Suprapubic skin (tissue), 4 donors: ENCODE measurements around the gene NUP50. TPM values are rescaled to one million over a fixed set of nuclear protein-coding genes. Genes with fewer than 3 reads are reported as not detected.

Experiments used
- DNase-seq, 2 donors: peaks; one replicate each; pipeline ENCODE4 v3.0.0-alpha.2; 2019; ENCODE audit warnings: low spot score in 2 of 2
- H3K27ac ChIP-seq: fragments of 200-600 bp; sonication (generic); one replicate; pipeline ENCODE4 v1.5.1; 2019
- H3K27me3 ChIP-seq: fragments of 200-600 bp; sonication (generic); one replicate; pipeline ENCODE4 v1.5.1; 2019
- H3K36me3 ChIP-seq: fragments of 200-600 bp; sonication (generic); one replicate; pipeline ENCODE4 v1.5.1; 2019
- H3K4me1 ChIP-seq: fragments of 200-600 bp; sonication (generic); one replicate; pipeline ENCODE4 v1.5.1; 2019
- H3K4me3 ChIP-seq: fragments of 200-600 bp; sonication (generic); one replicate; pipeline ENCODE4 v1.5.1; 2019; ENCODE audit warnings: mild to moderate bottlenecking
- H3K9me3 ChIP-seq: fragments of 200-600 bp; sonication (generic); one replicate; pipeline ENCODE4 v1.5.1; 2019
- EP300 ChIP-seq: sonication (generic); formaldehyde crosslinking; IDR thresholded peaks from one replicate; pipeline ENCODE4 v1.6.1; 2017; ENCODE audit warnings: antibody characterized with exemption
- POLR2A ChIP-seq, 2 donors: fragments of 450-650 bp; IDR thresholded peaks; one replicate each; pipeline ENCODE4 v1.6.1; 2017; ENCODE audit warnings: antibody characterized with exemption in 2 of 2, mild to moderate bottlenecking in 2 of 2, moderate library complexity in 2 of 2
- POLR2AphosphoS5 ChIP-seq, 3 donors: sonication (generic); formaldehyde crosslinking; IDR thresholded peaks; one replicate each; pipeline ENCODE4 v1.6.1; 2017; ENCODE audit warnings: antibody characterized with exemption in 3 of 3
- WGBS: methylation state at CpG from one replicate; pipeline ENCODE4 v1.1.5; 2018; 5-methylcytosine and 5-hydroxymethylcytosine counted together
- total RNA-seq, 4 donors: library from RNA; depleted of rRNA; stranded (reverse); fragments of >200 nt; gene quantifications; one replicate each; pipeline ENCODE4 v1.1.0, GENCODE V29; 2016
- TF ChIP-seq, protein P1 (sequence below), 2 donors: fragments of 200-600 bp in 1 of 2; fragments of 450-650 bp in 1 of 2; sonication (generic) in 1 of 2; IDR thresholded peaks; one replicate each; pipeline ENCODE4 v1.5.1; 2016 to 2019; ENCODE audit warnings: antibody characterized with exemption in 2 of 2, mild to moderate bottlenecking in 1 of 2, moderate library complexity in 1 of 2

NUP50 gene
- total RNA-seq, 4 donors from 2014 or later: 44.2 to 74.0 (median 64.0) TPM

DNA sequence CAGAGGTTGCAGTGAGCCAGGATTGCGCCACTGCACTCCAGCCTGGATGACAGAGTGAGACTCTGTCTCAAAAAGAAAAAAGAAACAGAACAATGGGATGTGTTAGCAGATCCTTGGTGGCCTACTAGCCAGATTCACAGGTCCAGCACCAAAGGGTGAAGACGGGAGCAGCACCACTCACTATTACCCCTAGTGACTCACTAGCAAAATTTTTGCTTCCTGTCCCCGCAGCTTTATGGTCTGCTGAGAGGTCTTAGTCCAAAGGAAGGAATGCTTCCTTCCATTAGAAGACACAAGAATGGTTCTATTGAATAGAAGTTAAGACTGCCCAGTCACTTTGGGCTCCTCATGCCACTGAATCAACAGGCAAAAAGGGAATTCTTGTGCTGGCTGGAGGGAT lies 35.9 kb upstream of the NUP50 start:
- DNase-seq: no peak
- H3K9me3 ChIP-seq: no peaks in the 10 kb centered on the region
- H3K27ac ChIP-seq: no peak overlapping the region
- no peaks in the 10 kb centered on the region for H3K36me3 ChIP-seq
- H3K4me1 ChIP-seq: peaks cover 7% of the 10 kb centered on the region
- peaks cover 4% of the 10 kb centered on the region for H3K27me3 ChIP-seq
- TF ChIP-seq POLR2AphosphoS5 (IDR thresholded peaks at IDR 0.05) (no peak), POLR2A (IDR thresholded peaks at IDR 0.05) (no peak), EP300 (no peak)
- TF ChIP-seq, protein P1, sequence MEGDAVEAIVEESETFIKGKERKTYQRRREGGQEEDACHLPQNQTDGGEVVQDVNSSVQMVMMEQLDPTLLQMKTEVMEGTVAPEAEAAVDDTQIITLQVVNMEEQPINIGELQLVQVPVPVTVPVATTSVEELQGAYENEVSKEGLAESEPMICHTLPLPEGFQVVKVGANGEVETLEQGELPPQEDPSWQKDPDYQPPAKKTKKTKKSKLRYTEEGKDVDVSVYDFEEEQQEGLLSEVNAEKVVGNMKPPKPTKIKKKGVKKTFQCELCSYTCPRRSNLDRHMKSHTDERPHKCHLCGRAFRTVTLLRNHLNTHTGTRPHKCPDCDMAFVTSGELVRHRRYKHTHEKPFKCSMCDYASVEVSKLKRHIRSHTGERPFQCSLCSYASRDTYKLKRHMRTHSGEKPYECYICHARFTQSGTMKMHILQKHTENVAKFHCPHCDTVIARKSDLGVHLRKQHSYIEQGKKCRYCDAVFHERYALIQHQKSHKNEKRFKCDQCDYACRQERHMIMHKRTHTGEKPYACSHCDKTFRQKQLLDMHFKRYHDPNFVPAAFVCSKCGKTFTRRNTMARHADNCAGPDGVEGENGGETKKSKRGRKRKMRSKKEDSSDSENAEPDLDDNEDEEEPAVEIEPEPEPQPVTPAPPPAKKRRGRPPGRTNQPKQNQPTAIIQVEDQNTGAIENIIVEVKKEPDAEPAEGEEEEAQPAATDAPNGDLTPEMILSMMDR (IDR thresholded peaks at IDR 0.05): no peak
- H3K4me3 ChIP-seq: no peak overlapping the region
- 65% methylated on average over 3 of the region's 3 CpGs for WGBS

DNA sequence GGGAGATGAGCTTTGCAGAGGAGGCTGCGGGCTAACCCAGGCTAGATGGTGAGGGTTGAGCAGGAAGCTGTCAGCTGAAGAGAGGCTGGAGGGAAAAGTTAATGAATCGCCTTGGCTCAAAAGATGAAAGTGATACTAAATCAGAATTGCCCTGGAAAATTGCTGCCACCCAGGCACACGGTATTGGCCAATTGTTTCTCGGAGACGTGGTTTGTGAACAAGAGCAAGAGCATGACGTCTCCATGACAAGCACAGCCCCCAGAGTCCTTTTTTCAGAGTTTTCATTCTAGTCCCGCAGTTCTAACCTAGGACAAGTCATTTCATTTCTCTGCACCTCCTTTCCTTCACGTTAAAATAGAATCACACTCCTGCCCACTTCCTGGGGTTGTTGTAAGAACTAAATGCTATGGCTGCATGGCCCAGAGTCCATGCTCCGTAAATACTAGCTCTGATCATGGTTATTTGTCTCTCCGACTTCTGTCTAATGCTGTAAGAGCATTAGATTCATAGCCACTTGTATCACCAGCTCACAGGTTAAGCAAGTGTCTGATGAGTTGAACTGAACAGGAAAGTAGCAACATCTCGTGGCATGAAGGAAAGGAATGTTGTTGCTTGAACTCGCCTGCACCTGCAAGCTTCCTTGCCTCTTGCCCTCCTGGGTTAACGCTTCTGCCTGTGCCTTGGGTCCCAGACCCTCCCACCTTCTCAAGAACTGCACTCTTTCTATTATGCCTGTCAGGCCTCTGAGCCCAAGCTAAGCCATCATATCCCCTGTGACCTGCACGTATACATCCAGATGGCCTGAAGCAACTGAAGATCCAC lies 33.8 kb upstream of the NUP50 start:
- DNase-seq: no peak
- Histone ChIP-seq H3K4me3 (no peak overlapping the region), H3K27ac (no peak overlapping the region), H3K9me3 (no peaks in the 10 kb centered on the region), H3K4me1 (peaks cover 4% of the 10 kb centered on the region), H3K27me3 (peaks cover 4% of the 10 kb centered on the region), H3K36me3 (peaks cover 18% of the 10 kb centered on the region)
- WGBS: 57% methylated on average over 14 of the region's 14 CpGs
- TF ChIP-seq, protein P1 (IDR thresholded peaks at IDR 0.05): no peak
- TF ChIP-seq POLR2AphosphoS5 (IDR thresholded peaks at IDR 0.05) (no peak), EP300 (no peak), POLR2A (IDR thresholded peaks at IDR 0.05) (no peak)

DNA sequence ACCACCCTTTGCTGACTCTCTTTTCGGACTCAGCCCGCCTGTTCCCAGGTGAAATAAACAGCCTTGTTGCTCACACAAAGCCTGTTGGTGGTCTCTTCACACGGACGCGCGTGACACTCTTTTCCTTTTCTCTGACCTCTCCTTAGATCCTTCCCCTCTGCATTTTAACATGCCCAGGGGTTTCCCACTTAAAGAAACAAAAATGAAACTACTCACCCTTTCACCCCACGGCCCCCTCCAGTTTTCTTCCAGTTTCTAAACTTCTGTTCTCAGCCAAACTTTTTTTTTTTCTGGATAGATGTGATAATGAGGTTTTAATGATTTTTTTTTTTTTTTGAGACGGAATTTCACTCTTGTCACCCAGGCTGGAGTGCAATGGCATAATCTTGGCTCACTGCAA lies 32.8 kb upstream of the NUP50 start:
- 93% methylated on average over 8 of the region's 8 CpGs for WGBS
- Histone ChIP-seq H3K4me3 (no peak overlapping the region), H3K27me3 (no peaks in the 10 kb centered on the region), H3K36me3 (peaks cover 26% of the 10 kb centered on the region), H3K27ac (no peak overlapping the region), H3K4me1 (peaks cover 4% of the 10 kb centered on the region), H3K9me3 (no peaks in the 10 kb centered on the region)
- TF ChIP-seq POLR2AphosphoS5 (IDR thresholded peaks at IDR 0.05) (no peak), EP300 (no peak), POLR2A (IDR thresholded peaks at IDR 0.05) (no peak)
- TF ChIP-seq, protein P1 (IDR thresholded peaks at IDR 0.05): no peak
- DNase-seq: no peak

DNA sequence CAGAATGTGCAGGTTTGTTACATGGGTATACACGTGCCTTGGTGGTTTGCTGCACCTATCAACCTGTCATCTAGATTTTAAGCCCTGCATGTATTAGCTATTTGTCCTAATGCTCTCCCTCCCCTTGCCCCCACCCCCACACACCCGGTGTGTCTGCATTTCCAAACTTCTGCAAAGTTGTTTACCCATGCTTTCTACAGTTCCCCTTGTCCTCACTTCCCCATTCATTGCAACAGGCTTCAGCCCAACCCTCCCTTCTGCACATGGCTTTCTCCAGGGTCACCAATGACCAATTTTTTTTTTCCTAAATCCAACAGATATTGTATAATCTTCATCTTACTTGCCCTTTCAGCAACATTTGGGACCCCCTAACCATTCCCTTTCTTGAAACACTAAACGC lies 32.0 kb upstream of the NUP50 start:
- no peak overlapping the region for H3K4me3 ChIP-seq
- no peak overlapping the region for H3K27ac ChIP-seq
- DNase-seq: no peak
- no peak for TF ChIP-seq EP300
- TF ChIP-seq POLR2A (IDR thresholded peaks at IDR 0.05): no peak
- no peak for TF ChIP-seq POLR2AphosphoS5 (IDR thresholded peaks at IDR 0.05)
- TF ChIP-seq, protein P1 (IDR thresholded peaks at IDR 0.05): no peak
- H3K27me3 ChIP-seq: no peaks in the 10 kb centered on the region
- peaks cover 4% of the 10 kb centered on the region for H3K4me1 ChIP-seq
- H3K36me3 ChIP-seq: peaks cover 26% of the 10 kb centered on the region
- 78% methylated on average over 3 of the region's 3 CpGs for WGBS
- no peaks in the 10 kb centered on the region for H3K9me3 ChIP-seq

DNA sequence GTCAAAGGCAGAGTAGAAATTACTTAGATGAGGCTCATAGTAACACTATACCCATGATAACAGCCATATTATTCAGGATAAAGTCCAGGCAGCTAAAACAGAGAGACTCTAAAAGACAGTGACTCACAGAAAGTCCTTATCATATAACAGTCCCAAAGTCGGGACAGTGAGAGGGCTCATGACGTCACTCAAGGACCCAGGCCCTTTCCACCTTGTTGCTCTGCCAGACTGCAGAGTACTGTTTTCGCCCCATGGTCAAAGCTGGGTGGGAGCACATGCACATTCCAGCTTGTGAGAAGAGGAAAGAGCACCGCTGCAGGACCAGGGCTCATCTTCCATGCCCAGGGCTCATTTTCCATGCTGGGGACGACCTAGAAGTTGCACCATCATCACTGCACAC lies 29.4 kb upstream of the NUP50 start:
- Histone ChIP-seq H3K27ac (no peak overlapping the region), H3K9me3 (no peaks in the 10 kb centered on the region), H3K4me3 (no peak overlapping the region), H3K36me3 (peaks cover 26% of the 10 kb centered on the region), H3K4me1 (peaks cover 4% of the 10 kb centered on the region), H3K27me3 (no peaks in the 10 kb centered on the region)
- DNase-seq: no peak
- TF ChIP-seq POLR2A (IDR thresholded peaks at IDR 0.05): no peak
- no peak for TF ChIP-seq POLR2AphosphoS5 (IDR thresholded peaks at IDR 0.05)
- no peak for TF ChIP-seq EP300
- TF ChIP-seq, protein P1 (IDR thresholded peaks at IDR 0.05): no peak
- WGBS: 98% methylated on average over 5 of the region's 5 CpGs
